Parathyroid adenoma (tissue), 2 donors: ENCODE results near the gene SMG6.

ENCODE experiments used
- H2AFZ ChIP-seq: fragments of 300-600 bp; sonication (generic); one replicate; pipeline ENCODE4 v1.7.0; 2017; ENCODE audit warnings: antibody characterized with exemption, mild to moderate bottlenecking
- H3K27ac ChIP-seq: fragments of 300-600 bp; sonication (generic); one replicate; pipeline ENCODE4 v1.7.0; 2017
- H3K27me3 ChIP-seq: fragments of 300-600 bp; sonication (generic); one replicate; pipeline ENCODE4 v1.7.0; 2017; ENCODE audit warnings: low read length; ENCODE audit not compliant: control insufficient read depth, insufficient read depth
- H3K36me3 ChIP-seq: fragments of 300-600 bp; sonication (generic); one replicate; pipeline ENCODE4 v1.7.0; 2017; ENCODE audit warnings: low read length; ENCODE audit not compliant: control insufficient read depth, insufficient read depth
- H3K4me1 ChIP-seq: fragments of 300-600 bp; sonication (generic); one replicate; pipeline ENCODE4 v1.7.0; 2017; ENCODE audit warnings: control low read depth
- H3K4me2 ChIP-seq: fragments of 300-600 bp; sonication (generic); one replicate; pipeline ENCODE4 v1.7.0; 2017; ENCODE audit warnings: low read length
- H3K4me3 ChIP-seq: fragments of 300-600 bp; sonication (generic); one replicate; pipeline ENCODE4 v1.7.0; 2017; ENCODE audit warnings: low read depth, low read length
- H3K79me2 ChIP-seq: fragments of 300-600 bp; sonication (generic); one replicate; pipeline ENCODE4 v1.7.0; 2017; ENCODE audit warnings: control low read depth
- H3K9ac ChIP-seq: fragments of 300-600 bp; sonication (generic); one replicate; pipeline ENCODE4 v1.7.0; 2017; ENCODE audit warnings: mild to moderate bottlenecking
- H3K9me3 ChIP-seq: fragments of 300-600 bp; sonication (generic); one replicate; pipeline ENCODE4 v1.7.0; 2017; ENCODE audit warnings: low read length; ENCODE audit not compliant: control insufficient read depth
- TF ChIP-seq, protein P1 (sequence below): fragments of 300-600 bp; sonication (generic); IDR thresholded peaks from one replicate; pipeline ENCODE4 v1.7.0; 2017; ENCODE audit warnings: antibody characterized with exemption, mild to moderate bottlenecking
- donor health status: primary hyperparathyroidism.

Gene SMG6

DNA sequence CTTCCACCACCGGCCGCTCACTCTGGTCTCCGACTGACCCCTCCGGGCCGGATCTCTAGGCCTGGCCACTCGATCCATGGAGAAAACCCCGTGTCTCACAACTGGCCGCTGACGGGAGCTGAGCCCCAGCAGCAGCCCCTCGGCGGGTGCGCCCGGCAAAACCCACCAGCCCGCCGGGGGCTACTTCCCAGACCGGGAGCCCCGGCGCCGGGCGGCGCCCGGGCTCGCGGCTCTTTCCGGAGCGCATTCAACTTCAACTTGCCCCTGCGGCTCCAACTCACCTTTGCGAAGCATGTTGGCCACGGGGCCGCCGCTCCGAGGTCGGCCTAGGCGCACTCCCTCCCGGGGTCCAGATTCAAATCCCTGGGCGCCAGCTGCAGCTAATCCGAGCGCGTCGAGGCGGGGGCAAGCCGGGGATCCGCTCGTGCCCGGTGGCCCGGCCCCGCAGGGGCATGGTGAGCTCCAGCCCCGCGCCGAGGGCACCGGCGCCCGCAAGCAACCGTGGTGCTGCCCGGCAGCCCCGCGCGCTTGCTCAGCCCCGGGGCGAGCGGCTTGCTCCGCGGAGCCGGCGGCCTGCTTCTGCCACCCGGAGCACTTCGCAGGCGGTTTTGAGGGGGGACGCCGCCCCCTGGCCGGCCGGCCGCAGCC is 278.9 kb downstream of the SMG6 start:
- H3K27me3 ChIP-seq = no peaks in the 10 kb centered on the region
- H2AFZ ChIP-seq = peak overlapping the region; percentile 84
- H3K4me3 ChIP-seq = peak overlapping the region; percentile 54

DNA sequence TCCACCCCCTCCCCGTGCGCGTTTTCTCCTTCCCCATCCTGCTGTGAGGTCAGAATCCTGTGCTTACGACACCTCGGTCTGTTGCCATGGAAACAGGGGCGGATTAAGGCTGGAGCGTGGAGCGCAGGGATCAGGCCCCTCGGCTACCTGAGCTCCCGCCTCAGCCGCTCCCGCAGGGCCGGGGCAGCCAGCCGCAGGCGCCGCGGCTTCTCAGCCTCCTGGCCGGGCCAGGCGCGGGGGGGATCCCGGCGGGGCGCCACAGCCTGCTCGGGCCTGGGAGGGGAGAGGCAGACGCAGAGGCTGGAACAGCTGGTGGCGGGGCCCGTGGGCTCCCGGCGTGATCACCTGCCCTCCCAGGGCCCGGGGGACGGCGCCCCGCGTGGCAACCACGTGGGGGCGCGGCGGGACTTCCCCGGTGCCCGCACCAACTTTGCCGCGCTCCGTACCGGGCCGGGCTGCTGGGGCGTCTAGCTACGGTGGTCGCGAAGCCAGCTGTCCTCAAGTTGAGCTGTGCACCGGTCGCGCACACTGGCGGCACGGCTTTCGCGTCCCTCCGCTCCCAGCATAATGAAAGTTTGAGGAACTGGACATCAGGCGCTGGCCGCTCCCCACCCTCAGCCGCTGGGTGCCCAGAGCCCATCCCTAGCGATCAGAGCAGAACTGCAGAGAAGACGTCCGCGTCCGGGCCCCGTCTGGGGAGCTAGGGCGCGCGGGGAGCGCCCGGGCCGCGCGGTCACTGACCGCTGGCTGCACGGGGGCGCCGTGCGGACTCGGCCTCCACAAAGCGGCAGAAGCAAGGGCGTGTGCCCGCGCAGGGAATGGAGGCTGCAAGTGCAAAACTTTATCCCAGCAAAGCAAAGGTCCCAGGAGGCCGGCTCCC is 279.7 kb downstream of the SMG6 start:
- Histone ChIP-seq H3K27me3 (no peaks in the 10 kb centered on the region), H3K9ac (no peak overlapping the region), H3K79me2 (no peaks in the 10 kb centered on the region), H3K4me1 (no peaks in the 10 kb centered on the region), H3K36me3 (no peaks in the 10 kb centered on the region), H3K4me2 (peak overlapping the region; percentile 83), H3K27ac (no peak overlapping the region), H2AFZ (peak overlapping the region; percentile 84), H3K9me3 (no peaks in the 10 kb centered on the region), H3K4me3 (peak overlapping the region; percentile 54)
- TF ChIP-seq, protein P1, sequence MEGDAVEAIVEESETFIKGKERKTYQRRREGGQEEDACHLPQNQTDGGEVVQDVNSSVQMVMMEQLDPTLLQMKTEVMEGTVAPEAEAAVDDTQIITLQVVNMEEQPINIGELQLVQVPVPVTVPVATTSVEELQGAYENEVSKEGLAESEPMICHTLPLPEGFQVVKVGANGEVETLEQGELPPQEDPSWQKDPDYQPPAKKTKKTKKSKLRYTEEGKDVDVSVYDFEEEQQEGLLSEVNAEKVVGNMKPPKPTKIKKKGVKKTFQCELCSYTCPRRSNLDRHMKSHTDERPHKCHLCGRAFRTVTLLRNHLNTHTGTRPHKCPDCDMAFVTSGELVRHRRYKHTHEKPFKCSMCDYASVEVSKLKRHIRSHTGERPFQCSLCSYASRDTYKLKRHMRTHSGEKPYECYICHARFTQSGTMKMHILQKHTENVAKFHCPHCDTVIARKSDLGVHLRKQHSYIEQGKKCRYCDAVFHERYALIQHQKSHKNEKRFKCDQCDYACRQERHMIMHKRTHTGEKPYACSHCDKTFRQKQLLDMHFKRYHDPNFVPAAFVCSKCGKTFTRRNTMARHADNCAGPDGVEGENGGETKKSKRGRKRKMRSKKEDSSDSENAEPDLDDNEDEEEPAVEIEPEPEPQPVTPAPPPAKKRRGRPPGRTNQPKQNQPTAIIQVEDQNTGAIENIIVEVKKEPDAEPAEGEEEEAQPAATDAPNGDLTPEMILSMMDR = no peak

More for the DNA sequence above, 278.9 kb downstream of the SMG6 start:
- Histone ChIP-seq H3K9me3 (no peaks in the 10 kb centered on the region), H3K9ac (no peak overlapping the region), H3K4me1 (no peaks in the 10 kb centered on the region), H3K79me2 (no peaks in the 10 kb centered on the region), H3K36me3 (no peaks in the 10 kb centered on the region), H3K27ac (no peak overlapping the region), H3K4me2 (peak overlapping the region; percentile 83)
- TF ChIP-seq, protein P1 = no peak

DNA sequence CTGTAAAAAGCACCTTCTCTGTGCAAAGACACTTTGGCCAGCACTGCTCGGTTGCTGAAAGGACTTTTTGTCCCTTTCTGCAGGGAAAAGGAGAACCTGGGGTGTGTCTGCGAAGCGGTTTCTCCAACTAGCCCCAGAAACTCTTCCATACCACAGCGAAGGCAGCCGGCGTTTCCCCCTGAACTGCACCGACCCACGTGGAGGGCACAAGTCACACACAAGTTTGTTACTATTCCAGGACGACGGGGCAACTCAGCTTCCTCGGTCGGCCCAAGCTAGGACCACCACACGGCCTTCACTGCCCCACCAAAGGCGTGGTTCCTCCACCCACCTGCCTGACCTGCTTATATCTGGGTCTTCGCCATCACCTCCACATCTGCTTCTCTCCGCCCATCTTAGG is 280.3 kb downstream of the SMG6 start:
- H3K4me1 ChIP-seq = no peaks in the 10 kb centered on the region
- no peak overlapping the region for H3K27ac ChIP-seq
- H3K4me2 ChIP-seq = no peak overlapping the region
- no peaks in the 10 kb centered on the region for H3K36me3 ChIP-seq
- no peak overlapping the region for H3K4me3 ChIP-seq
- no peak overlapping the region for H2AFZ ChIP-seq
- H3K9me3 ChIP-seq = no peaks in the 10 kb centered on the region
- no peak overlapping the region for H3K9ac ChIP-seq
- no peaks in the 10 kb centered on the region for H3K27me3 ChIP-seq
- H3K79me2 ChIP-seq = no peaks in the 10 kb centered on the region
- TF ChIP-seq, protein P1 = no peak

DNA sequence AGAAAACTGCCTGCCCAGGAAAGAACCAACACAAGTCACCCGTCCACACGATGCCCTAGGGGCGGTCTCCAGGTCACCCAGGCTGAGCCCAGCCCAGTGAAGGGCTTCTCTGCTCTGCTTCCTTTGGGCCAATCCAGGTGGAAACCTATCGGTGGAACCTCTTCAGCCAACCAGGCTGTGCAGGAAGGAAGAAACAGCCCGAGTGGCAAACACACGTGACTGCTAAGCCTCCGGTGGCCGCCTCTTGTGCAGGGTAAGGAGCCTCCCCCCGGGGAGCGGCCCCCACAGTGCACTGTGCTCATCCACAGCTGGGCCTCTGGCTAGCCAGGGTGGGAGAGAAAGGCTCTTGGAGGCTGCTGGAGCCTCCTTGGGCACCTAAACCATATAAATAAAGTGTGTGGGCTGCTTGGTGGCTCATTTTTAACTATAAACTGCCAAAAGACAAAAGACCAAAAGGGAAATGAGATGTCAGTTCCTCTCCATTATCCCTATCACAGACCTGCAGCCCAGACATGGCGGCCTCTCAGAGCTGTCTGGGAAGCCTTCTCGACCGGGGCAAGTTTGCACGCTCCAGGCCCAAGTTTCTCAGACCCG is 280.8 kb downstream of the SMG6 start:
- TF ChIP-seq, protein P1 = no peak
- H3K9ac ChIP-seq = no peak overlapping the region

More for the DNA sequence above, 280.8 kb downstream of the SMG6 start:
- H3K27ac ChIP-seq = no peak overlapping the region
- H2AFZ ChIP-seq = no peak overlapping the region
- H3K4me1 ChIP-seq = peaks cover 4% of the 10 kb centered on the region
- H3K9me3 ChIP-seq = no peaks in the 10 kb centered on the region
- no peak overlapping the region for H3K4me3 ChIP-seq
- H3K27me3 ChIP-seq = no peaks in the 10 kb centered on the region
- H3K4me2 ChIP-seq = no peak overlapping the region
- H3K79me2 ChIP-seq = no peaks in the 10 kb centered on the region
- no peaks in the 10 kb centered on the region for H3K36me3 ChIP-seq
